ENCODE measurements around the gene CLRN2.

DNA sequence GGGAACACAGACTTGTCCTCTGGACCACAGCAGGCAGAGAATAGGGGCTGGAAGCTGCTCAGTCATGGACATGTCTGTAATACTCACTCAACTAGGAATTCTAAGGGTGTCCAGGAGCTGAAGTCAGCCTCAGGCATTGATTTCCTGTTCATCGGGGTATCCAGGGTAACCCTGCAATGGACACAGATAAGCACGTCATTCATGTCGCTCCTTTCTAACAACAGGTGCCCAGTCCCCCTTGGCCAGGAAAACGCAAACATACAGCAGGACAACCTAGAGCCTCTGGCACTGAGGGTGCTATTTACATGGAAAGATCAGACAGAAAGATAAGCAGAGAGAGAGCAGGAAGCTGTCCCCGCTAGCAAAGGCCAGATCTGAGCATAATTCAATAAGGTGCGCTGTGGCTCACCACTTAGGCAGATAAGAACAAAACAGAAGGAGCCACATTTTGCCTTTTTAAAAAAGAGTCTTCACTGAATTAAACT, 24.3 kb upstream of the CLRN2 start:
- TF ChIP-seq, protein P1, sequence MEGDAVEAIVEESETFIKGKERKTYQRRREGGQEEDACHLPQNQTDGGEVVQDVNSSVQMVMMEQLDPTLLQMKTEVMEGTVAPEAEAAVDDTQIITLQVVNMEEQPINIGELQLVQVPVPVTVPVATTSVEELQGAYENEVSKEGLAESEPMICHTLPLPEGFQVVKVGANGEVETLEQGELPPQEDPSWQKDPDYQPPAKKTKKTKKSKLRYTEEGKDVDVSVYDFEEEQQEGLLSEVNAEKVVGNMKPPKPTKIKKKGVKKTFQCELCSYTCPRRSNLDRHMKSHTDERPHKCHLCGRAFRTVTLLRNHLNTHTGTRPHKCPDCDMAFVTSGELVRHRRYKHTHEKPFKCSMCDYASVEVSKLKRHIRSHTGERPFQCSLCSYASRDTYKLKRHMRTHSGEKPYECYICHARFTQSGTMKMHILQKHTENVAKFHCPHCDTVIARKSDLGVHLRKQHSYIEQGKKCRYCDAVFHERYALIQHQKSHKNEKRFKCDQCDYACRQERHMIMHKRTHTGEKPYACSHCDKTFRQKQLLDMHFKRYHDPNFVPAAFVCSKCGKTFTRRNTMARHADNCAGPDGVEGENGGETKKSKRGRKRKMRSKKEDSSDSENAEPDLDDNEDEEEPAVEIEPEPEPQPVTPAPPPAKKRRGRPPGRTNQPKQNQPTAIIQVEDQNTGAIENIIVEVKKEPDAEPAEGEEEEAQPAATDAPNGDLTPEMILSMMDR (IDR thresholded peaks at IDR 0.05) = no peak
- no peak for TF ChIP-seq ZFX (IDR thresholded peaks at IDR 0.05; ENCODE audit: borderline replicate concordance)
